ENCODE measurements around the gene RBMXL2.

The RBMXL2 gene

GRCh38 chr11:7088921-7089320, at the start of gene RBMXL2:
TSS of gene RBMXL2 (plus strand) at chr11:7088998. CDS start at chr11:7089121, 123 bp downstream.
- no peak for DNase-seq (ENCODE audit: low spot score)

- DNase-seq (ENCODE audit: low spot score) = no peak
Observed at GRCh38 chr11:7046474-7047175, 42.2 kb upstream of the RBMXL2 start.

GRCh38 chr11:7050191-7050590, 38.6 kb upstream of the RBMXL2 start:
- DNase-seq (ENCODE audit: low spot score) = no peak

GRCh38 chr11:7056828-7057513, 31.8 kb upstream of the RBMXL2 start:
- no peak for DNase-seq (ENCODE audit: low spot score)

- DNase-seq (ENCODE audit: low spot score) = no peak
Observed at GRCh38 chr11:7057641-7058040, 31.2 kb upstream of the RBMXL2 start.

- DNase-seq (ENCODE audit: low spot score) = no peak
Observed at GRCh38 chr11:7060868-7061267, 27.9 kb upstream of the RBMXL2 start.

- no peak for DNase-seq (ENCODE audit: low spot score)
Observed at GRCh38 chr11:7062534-7062933, 26.3 kb upstream of the RBMXL2 start.

GRCh38 chr11:7072401-7073028, 16.3 kb upstream of the RBMXL2 start:
- DNase-seq (ENCODE audit: low spot score) = no peak

- no peak for DNase-seq (ENCODE audit: low spot score)
Observed at GRCh38 chr11:7077101-7077500, 11.7 kb upstream of the RBMXL2 start.

- DNase-seq (ENCODE audit: low spot score) = no peak
Observed at GRCh38 chr11:7079545-7080135, 9.2 kb upstream of the RBMXL2 start.

- no peak for DNase-seq (ENCODE audit: low spot score)
Observed at GRCh38 chr11:7080900-7081299, 7.9 kb upstream of the RBMXL2 start.

GRCh38 chr11:7081441-7081840, 7.4 kb upstream of the RBMXL2 start:
- DNase-seq (ENCODE audit: low spot score) = no peak

- DNase-seq (ENCODE audit: low spot score) = no peak
Observed at GRCh38 chr11:7089328-7090251, 792 bp downstream of the RBMXL2 start.

- DNase-seq (ENCODE audit: low spot score) = peak; percentile 63
Observed at GRCh38 chr11:7098235-7098832, 9.5 kb downstream of the RBMXL2 start.

GRCh38 chr11:7115780-7116179, 27.0 kb downstream of the RBMXL2 start:
- DNase-seq (ENCODE audit: low spot score) = no peak

GRCh38 chr11:7116370-7116769, 27.6 kb downstream of the RBMXL2 start:
- DNase-seq (ENCODE audit: low spot score) = no peak

GRCh38 chr11:7138051-7138450, 49.3 kb downstream of the RBMXL2 start:
- no peak for DNase-seq (ENCODE audit: low spot score)
